ENCODE results near the gene LPCAT1.

DNA sequence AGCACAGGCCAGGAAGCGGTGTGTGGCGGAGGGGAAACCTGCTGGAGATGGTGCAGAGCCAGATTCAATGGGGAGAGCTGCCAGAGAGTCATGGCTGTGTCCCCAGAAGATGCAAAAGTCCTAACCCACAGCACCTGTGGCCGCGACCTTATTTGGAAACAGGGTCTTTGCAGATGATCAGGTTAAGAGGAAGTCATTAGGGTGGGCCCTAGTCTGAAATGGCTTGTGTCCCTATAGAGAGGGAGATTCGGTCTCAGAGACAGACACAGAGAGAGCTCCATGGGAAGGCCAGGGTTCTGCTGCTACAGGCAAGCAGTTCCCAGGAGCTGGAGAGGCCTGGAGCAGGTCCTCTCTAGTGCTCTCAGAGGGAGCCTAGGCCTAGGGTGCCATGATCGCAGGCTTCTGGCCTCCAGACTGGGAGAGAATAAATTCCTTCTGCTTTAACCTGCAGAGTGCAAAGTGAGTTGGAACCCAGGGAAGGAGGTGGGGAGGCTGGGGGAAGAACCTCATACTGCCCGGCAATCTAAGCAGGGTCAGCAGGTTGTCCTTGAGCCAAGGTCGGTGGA lies 1.9 kb upstream of the LPCAT1 start:
- TF ChIP-seq YY1 (IDR thresholded peaks at IDR 0.05; ENCODE audit: insufficient read depth, insufficient read length) (no peak), SUZ12 (IDR thresholded peaks at IDR 0.05; ENCODE audit: extremely low read depth, insufficient read depth, insufficient read length) (no peak)
